NCI-H226 (cell line): Measurements from ENCODE around the gene DBX1.

Experiments
- DNase-seq: peaks from one replicate; pipeline ENCODE4 v3.0.0-alpha.2; 2015

DBX1 gene

DNA sequence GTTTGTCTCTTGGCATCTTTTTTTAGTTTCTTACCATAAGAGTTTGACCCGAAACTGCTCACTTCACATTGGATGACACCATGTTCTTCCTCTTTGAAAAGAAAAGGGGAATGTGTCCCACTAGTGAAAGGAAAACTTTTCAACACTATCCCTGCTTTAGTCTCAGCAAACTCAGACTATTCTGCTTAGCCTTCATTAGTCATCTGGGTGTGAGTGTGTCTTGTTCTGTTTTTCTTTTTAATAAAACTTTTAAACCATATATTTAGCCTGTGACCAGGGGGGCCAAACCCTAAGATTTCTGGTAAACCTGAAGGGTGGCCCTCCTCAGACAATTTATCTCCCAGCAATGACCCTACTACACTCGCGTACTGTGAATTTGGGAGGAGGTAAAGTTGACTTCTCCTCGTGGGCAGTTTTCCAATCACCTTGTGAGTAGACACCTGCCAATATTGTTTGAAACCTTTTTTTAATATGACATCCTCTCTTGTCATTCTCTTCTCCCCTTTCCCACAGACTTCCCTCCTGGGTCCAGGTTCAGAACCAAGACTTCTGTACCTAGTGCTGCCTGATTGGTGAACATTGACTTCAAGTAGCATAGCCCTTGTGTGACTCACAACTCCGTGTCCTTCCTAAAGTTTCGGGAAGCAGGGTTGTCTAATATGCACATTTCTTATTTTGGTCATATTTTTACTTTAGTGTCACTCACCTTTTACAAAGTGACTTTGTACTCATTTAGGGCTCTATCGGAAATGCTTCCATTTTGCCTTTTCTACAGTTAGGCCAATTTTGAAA is 39.9 kb downstream of the DBX1 start:
- DNase-seq: no peak

DNA sequence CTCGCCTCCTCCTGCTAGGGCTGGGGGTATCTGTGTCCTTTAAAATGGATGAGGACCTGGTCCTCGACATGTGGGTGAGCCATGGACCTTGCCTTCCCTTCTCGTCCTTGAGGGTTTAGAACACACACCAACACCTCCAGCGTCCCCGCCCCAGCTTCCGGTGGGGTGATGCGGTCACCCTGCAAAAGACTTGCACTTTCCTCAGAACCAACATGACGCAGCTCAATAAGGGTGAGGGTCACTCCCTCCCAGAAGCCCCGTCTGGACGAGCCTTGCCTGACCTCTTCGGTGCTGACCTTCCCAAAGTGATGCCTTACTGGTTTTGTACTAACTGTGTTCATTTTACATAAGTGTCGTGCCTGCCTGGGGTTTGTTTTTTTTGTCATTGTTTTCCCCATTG is 41.0 kb downstream of the DBX1 start:
- DNase-seq: no peak

GRCh38 chr11:20118209-20118608 is 42.1 kb downstream of the DBX1 start:
- no peak for DNase-seq

GRCh38 chr11:20117291-20117690 is 43.0 kb downstream of the DBX1 start:
- DNase-seq: no peak

GRCh38 chr11:20116825-20117224 is 43.5 kb downstream of the DBX1 start:
- no peak for DNase-seq

GRCh38 chr11:20114588-20114987 is 45.7 kb downstream of the DBX1 start:
- no peak for DNase-seq

GRCh38 chr11:20113149-20113438 is 47.2 kb downstream of the DBX1 start:
- peak; percentile 62 for DNase-seq

DNA sequence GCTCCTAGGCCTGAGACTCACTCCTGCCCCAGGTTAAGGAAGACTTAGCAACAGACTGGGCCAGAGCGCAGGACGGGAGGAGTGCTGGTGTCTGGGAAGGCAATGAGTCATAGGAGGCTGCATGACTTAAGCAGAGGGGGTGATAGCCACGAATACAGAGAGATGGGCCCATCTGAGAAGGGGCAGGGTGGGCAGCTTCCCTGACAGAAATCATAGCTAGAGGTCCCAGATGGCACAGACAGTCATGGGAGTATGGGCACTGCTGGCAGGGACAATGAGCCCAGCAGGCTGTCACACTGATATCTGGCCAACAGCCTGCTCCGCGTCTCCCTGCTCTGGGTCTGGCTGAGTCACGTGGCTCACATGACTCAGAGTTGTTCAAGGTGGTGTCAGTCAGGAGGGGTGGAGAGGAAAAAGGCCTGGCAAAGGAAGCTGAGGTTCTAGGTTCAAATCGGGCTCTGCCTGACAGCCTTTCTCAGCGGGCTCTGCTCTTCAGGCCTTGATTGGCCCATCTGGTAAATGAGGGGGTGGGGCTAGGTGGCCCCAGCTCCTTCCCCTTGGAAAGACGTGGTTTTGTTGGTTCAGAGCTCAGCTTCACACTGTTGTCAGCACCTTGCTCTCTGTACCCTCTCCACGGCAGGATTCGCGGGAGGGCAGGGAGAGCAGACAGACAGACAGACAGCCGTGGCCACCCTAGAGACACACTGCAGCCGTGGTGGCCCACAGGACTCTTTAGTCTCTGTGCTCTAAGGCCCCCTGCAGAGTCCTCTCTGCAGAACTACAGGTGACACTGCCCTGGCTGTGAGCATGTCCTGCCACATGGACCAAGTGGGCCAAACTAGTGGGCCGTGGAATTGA is 47.8 kb downstream of the DBX1 start:
- peak; percentile 96 for DNase-seq

GRCh38 chr11:20111871-20112270 is 48.4 kb downstream of the DBX1 start:
- DNase-seq: no peak

DNA sequence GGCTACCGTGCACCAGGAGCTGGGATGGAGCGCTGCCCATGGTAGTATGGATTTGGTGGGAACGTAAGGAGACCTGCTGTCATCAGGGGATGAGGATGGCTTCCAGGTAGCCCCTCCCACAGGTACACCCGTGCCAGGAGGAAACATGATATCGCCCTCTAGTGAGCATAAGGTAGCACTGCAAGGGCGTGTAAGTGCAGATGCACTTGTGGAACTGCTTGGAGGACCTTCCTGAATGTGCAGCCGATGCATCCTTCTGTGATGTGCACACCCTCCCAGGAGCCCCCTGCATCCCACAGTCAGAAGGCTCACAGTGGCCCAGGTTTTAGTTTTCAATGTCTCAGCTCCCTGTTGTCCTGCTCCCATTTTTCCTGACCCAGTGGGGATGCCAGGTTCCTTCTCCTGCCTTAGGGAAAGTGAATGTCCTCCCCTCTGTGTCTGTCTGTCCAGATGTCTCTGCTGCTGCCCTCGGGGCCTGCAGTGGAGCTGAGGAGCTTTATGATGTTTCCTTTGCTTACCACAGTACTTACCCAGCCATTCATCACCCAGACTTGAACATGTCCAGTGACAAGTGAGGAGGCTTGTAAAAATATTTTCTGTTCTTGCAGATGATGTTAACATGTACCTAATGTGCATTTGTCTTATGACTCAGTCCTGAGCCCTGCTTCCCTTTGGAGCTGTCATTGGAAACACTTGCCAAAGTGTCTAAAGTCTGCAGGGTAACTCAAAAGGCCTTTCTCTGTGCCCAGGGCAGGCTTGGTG is 49.2 kb downstream of the DBX1 start:
- peak; percentile 72 for DNase-seq

- no peak for DNase-seq
Observed at GRCh38 chr11:20109731-20110445, 50.4 kb downstream of the DBX1 start.
